GM15510 (cell line): ENCODE results near the gene ECT2.

Experiments
- POLR2A ChIP-seq: IDR thresholded peaks from 3 replicates; pipeline ENCODE4 v1.6.1; 2011; ENCODE audit warnings: borderline replicate concordance; ENCODE audit not compliant: insufficient read length; ENCODE audit errors: extremely low read depth

Gene ECT2, protein sequence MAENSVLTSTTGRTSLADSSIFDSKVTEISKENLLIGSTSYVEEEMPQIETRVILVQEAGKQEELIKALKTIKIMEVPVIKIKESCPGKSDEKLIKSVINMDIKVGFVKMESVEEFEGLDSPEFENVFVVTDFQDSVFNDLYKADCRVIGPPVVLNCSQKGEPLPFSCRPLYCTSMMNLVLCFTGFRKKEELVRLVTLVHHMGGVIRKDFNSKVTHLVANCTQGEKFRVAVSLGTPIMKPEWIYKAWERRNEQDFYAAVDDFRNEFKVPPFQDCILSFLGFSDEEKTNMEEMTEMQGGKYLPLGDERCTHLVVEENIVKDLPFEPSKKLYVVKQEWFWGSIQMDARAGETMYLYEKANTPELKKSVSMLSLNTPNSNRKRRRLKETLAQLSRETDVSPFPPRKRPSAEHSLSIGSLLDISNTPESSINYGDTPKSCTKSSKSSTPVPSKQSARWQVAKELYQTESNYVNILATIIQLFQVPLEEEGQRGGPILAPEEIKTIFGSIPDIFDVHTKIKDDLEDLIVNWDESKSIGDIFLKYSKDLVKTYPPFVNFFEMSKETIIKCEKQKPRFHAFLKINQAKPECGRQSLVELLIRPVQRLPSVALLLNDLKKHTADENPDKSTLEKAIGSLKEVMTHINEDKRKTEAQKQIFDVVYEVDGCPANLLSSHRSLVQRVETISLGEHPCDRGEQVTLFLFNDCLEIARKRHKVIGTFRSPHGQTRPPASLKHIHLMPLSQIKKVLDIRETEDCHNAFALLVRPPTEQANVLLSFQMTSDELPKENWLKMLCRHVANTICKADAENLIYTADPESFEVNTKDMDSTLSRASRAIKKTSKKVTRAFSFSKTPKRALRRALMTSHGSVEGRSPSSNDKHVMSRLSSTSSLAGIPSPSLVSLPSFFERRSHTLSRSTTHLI

DNA sequence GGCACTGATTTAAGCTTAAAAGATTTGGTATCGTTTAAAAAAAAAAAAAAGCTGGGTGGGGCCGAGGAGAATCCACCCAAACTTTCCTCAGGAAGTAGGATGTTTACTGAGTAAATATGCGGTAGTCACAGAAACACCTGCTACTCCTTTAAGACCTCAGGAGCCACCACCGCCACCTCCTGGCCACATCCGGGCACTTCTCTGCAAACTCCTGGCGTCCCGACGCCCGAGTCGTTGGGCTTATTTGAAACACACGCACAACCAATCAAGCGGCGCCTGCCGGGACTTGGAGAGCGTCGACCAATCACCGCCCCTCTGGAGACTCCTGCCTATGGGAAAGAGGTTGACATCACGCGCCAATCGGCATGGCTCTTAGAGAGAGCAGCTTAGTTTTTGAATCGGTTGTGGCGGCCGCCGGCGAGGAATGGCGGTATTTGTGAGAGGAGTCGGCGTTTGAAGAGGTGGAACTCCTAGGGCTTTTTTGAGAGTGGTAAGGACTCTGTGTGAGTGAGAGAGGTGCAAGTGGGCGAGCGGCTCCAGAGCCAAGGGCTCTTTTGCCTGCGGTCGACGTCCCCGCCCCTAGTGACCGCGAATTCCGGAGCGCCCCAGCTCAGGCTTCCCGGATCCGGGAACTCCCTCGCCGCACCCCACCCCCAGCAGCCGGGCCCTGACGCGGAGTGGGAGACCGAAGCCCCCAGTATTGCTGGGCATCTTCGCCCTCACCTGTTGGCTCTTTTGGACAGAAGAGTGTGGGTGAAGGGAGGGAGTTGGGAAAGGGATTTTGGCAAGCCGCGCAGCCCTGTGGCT lies at the start of gene ECT2:
ECT2 (plus strand) TSS at position 359 of the 807 bp plus-strand sequence. CDS start 3,805 bp downstream, outside the sequence.
- TF ChIP-seq POLR2A = peak; percentile 67

DNA sequence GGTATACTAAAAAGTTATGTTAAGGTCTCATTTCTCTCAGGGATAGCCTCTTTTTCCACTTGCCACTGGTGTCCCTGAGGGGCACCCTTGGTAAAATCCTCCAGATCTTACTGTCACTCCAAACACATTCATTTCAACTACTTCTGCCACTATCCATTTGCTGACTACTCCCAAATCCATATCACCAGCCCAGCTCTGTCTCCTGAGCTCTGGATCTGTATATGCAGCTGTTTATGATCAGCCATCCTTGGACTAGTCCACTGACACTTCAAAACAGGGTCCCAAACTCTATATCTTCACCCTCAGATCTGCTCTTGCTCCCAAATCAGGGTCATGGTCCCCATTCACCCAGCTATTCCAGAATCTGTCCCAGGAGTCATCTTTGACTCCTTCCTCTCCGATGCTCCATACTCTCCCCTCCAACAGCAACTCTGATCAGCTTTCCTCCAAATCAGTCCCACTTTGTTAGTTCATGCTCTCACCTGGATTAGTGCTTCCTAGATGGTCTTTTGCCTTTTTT lies 49.5 kb upstream of the ECT2 start:
- no peak for TF ChIP-seq POLR2A

DNA sequence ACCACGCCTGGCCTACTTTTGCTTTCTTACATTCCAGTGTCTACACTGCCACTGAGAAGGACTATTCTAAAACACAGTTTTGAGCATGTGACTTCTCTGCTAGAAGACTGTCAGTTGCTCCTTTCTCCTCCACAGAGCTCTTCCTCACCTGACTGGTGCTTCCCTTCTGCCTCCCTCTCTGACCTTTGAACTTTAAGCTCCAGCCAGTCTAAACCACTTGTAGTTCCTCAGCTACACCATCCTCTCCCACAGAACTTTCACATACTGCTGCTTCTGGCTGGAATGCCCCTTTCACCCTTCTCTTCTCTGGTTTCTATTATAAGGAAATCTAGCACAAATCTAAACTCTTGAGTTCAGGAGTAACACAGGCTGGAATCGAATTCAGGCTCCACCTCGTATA lies 48.8 kb upstream of the ECT2 start:
- TF ChIP-seq POLR2A = no peak

DNA sequence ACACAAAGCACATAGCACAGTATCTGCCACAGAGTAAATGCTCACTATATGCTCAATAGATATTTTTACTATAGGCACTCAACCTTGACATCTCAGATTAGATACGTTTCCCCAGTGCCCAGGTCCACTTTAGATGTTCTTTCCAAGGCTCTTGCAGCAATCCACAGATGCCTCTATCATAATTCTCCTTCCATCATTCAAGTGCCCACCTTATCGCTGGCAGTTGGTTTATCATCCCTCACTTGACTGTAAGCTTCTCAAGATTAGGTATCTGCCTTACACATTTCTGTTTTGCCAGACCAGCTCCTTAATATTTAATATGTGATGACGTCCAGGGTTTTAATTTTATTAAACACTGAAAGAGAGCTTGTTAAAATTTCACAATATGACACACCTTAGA lies 48.3 kb upstream of the ECT2 start:
- TF ChIP-seq POLR2A = no peak

DNA sequence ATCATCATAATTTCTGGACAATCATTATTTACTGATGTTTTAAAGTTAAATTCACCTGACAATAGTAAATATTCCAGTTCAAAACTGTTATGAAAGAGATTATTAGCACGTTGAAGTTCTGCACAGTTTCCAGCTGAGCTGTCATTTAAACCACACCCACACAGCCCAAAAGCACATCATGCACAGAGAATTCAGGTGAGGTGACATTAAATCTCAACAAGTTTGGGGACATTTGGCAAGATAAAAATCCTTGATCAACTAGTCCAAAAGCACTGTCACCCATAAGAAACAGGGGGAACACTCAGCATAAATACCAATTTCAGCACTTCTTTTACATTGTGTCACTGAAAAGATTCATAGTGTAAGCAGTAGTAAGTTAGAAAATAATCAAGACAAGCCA lies 46.5 kb upstream of the ECT2 start:
- no peak for TF ChIP-seq POLR2A

DNA sequence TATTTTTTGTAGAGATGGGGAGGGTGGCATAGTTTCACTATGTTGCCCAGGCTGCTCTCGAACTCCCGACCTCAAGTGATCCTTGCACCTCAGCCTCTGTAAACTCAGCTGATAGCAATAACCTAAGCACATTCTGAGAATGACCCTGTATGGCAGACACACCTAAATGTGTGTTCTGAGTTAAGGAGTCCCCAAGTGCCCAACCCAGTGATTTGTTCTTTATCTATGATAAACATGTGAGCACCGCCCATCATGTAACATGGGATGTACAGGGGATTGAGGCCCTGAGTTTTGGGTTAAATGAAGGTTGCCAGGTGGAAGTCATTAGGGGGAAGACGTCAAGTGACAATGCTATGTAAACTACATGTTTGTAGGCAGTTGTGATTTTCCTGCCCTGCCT lies 45.4 kb upstream of the ECT2 start:
- no peak for TF ChIP-seq POLR2A

DNA sequence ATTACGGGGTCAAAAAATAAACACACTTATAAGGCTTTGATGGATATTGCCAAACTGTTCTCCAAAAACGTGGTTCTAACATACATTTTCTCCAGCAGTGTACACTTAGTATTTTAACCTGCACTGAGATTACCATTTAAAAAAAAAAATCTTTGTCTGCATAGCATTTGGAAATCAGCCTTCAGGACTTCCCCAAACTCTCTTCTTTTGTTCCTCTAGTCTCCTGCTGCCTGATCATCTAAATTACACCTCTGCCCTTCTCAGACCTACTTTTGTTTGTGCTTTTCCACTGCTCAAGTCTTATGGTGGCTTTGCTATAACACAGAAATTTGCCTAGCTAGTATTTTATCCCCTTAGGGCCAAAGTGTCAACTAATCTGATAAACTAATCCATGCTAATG lies 43.5 kb upstream of the ECT2 start:
- no peak for TF ChIP-seq POLR2A

DNA sequence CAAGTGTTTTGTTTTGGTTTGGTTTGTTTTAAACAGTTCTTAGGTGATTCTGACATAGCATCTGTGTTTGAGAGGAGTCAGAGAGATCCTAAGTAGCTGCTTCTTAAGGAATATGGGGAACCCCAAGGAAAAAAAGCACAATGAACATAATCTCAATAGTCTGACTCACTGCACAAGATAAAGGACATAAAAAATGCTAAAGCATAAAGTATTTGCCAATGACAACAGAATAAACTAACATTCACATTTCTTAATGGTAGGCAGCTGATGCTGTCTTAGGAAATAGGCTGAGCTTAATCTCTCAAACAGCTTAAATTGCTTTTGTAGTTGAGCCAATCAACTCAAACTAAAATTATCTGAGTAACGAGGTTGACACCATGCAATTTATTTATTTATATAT lies 42.6 kb upstream of the ECT2 start:
- TF ChIP-seq POLR2A = no peak

DNA sequence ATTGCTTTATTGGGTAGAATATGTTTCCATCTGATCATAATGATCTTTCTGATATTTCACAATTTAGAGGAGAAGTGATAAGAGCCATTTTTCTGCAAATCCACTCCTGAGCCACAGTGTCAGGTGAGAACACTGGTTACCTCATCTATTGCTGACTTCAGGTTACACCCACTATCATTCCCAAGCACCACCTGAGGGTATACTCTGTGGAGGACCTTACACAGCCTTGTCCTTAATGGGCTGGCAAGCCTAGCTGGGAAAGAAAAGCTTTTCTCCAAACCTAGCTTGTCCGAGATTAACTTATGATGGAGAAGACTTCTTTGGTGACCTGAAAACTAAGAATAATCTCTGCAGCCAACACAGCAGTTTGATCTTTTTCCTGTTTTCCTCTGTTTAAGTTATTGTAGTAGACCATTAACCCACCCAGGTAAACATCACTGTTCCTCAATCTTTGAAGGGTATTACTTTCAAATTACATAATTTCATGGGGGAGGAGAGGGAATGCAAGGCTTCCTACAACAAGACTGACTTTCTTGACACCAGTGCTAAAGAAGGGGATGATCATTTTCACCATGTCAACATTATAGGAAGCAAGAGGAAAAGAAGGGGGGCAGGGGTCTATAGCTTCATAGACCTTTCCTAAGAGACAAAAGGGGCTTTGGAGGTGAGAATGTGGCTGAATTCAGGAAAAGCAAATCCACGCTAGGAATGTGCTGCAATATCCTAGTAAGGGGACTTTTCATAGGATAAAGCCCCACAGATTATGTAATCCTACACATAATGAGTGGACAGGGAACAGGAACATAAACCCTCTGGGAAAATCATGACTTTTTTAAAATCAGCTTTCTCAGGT lies 41.4 kb upstream of the ECT2 start:
- TF ChIP-seq POLR2A = no peak

DNA sequence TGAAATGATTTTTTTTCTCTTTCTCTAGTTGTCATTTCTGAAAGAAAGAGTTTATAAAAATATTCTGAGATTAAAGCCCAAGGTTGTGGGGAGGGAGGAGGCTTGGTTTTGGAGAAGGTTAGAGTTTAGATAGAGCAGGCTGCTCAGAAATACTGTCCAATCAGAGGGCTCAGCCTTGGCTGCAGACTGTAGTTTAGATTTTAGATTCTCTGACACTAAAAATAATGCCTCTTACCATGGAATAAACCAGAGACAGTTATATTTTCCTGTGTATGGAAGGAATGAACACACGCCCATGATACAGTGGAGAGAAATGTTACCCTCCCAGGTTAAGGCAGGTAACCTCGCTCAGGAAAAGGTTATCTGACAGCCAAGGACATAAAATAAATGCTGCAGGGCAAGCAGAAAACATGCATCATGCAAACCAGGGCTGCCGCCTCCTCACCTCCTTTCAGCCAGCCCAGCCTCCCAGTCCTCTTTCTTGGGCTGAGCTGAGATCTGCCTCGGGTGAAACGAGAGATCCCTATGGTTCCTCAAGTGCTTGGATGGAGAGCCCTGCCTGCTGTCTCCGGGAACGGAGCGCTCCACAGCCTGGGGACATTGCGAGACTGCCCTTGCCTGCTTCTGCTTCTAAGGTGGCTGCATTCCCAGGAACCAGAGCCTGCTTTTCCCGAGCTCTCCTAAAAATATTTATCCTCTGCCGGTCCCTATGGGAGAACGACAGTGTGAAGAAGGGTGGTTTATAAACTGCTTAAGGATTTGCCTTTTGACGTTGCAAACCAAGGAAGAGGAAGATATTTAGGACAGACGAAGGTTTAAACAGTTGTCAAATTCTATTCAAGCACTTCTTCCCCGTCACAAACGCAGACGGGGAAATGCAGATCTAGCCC lies 40.5 kb upstream of the ECT2 start:
- TF ChIP-seq POLR2A = no peak

DNA sequence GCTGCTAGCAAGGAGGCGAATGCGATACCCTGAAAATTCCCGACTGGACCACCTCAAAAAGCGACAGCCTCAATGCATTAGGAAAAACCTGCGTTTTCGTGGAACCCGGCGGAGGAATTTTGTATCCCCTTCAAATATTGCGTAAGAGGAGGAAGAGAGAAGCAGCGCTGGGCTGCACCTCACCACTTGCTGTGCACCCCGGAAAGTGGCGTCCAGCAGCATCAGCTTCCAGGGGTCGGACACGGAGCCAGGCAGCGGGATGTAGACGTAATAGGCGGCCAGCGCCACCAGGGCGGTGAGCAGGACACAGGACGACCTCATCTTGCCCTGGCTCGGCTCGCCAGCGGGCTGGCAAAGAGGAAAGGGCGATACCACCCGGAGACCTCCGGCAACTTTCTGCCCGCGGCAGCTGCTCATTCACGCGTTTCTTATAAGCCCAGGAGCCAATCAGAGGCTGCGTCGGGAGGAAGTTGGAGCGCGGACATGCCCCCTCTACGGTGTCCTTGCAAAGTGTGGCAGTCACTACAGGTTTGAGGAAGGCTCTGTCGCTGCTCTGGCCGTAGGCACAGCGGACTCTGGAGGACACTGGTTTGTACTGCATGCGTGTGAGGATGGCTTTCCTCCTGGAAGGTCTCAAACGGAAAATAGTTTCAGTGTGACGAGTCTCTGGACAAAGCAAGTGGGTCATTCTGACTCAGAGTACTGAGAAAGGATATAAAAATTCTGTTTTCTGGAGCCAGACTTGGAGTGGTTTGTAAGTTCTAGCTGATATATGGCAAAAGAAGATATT lies 39.7 kb upstream of the ECT2 start, which contains the start of gene NCEH1:
NCEH1 (minus strand) TSS at position 404 of the 790 bp plus-strand sequence; CDS start at position 321, 83 bp downstream.
- TF ChIP-seq POLR2A = peak; percentile 83

DNA sequence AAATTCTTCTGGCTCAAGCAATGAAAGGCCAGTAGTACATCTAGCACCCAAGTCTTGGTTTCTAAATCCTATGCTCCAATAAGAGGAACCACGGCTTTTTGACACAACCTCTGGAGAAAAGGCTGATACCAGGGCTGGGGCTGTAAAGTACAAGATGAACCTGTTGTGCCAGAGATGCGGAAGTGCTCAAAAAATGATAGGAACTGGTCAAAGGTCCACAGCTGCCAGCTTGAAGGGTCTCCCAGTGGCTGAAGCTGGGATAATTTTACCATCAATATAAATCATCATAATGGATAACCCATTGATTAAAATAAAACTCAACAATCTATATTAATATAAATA lies 39.1 kb upstream of the ECT2 start:
- TF ChIP-seq POLR2A = no peak
